Right cardiac atrium (tissue), 5 donors: ENCODE data around the gene CREB3L4. TPM values are rescaled to one million over a fixed set of nuclear protein-coding genes. Genes with fewer than 3 reads are reported as not detected.

Source experiments
- ATAC-seq, 2 donors: fragments of 200-7000 bp; cut with Tn5 transposase; one replicate each; pipeline versions ENCODE4 v1.8.0 to v1.9.1; 2020; ENCODE audit warnings: moderate library complexity in 2 of 2, mild to moderate bottlenecking in 1 of 2
- DNase-seq, 3 donors: peaks; one replicate each; pipeline ENCODE4 v3.0.0-alpha.2; 2020
- H3K27ac ChIP-seq: one replicate; pipeline ENCODE4 v1.5.1; 2013; ENCODE audit warnings: mild to moderate bottlenecking, low read length, control low read depth, moderate library complexity
- H3K27me3 ChIP-seq: one replicate; pipeline ENCODE4 v1.6.1; 2013; ENCODE audit not compliant: control insufficient read depth, insufficient read depth
- H3K4me1 ChIP-seq: one replicate; pipeline ENCODE4 v1.6.1; 2013; ENCODE audit warnings: low read length; ENCODE audit not compliant: control insufficient read depth, insufficient read depth
- H3K4me3 ChIP-seq: one replicate; pipeline ENCODE4 v1.5.1; 2013; ENCODE audit warnings: low read length, control low read depth
- H3K9me3 ChIP-seq: one replicate; pipeline ENCODE4 v1.6.1; 2013; ENCODE audit warnings: low read length; ENCODE audit not compliant: control insufficient read depth
- WGBS: extraction: QIAGEN DNeasy Blood & Tissue Kit; methylation state at CpG from one replicate; pipeline ENCODE4 v1.1.7; 2013; 5-methylcytosine and 5-hydroxymethylcytosine counted together
- intact Hi-C, 4 donors: fragments of 100-400 bp; cut with DNase I; formaldehyde crosslinking; loops; one replicate each; pipeline versions ENCODE4 v1.11.0 to v1.14.0; 2022 to 2023
- long read RNA-seq, 4 donors: library from polyadenylated mRNA; unstranded; transcript quantifications; one replicate each; pipeline ENCODE4 v2.0.0, GENCODE V29; 2020 to 2021
- polyA plus RNA-seq: library from polyadenylated mRNA; stranded (reverse); fragments of 200-250 nt; gene quantifications from one replicate; pipeline ENCODE4 v1.2.3, GENCODE V29; 2013
- total RNA-seq, 4 donors: library from RNA; stranded (reverse); fragmentation: NEBNext Ultra II Directional; extraction: Animal tissue kit (Norgen Biotek cat#: 25700); gene quantifications; one replicate each; pipeline ENCODE4 v1.2.1, GENCODE V29; 2021
- donor health status: healthy with polysubstance abuse.
- donor health status: DM: no; HTN: yes; CAD: no.
- donor health status: DM: no; HTN: no; CAD: no.
- donor health status: DM: no; HTN: yes; CAD: no; lungs with severe emphysema.
- donor health status: DM: yes; HTN: yes; CAD: no.

CREB3L4 gene
- total RNA-seq (1 to 10 TPM; 4.3 to 6.0 (median 4.8) TPM), polyA plus RNA-seq (6.0 TPM)
- long read RNA-seq, donor 1, partial matches to known transcripts = 1 of 5 reads
- long read RNA-seq, donor 1, other reads (novel, unspliced or antisense) = 3 of 5 reads
- long read RNA-seq, donor 2, partial matches to known transcripts = 1 of 6 reads
- long read RNA-seq, donor 2, other reads (novel, unspliced or antisense) = 2 of 6 reads
- long read RNA-seq, donor 3, partial matches to known transcripts = 0 of 11 reads
- long read RNA-seq, donor 3, other reads (novel, unspliced or antisense) = 6 of 11 reads
- long read RNA-seq, donor 4 = 0 reads

- peaks cover 8% of the 10 kb centered on the region for H3K4me1 ChIP-seq
- under 1% methylated on average over 60 of the region's 60 CpGs for WGBS
- no peaks in the 10 kb centered on the region for H3K27me3 ChIP-seq
- H3K4me3 ChIP-seq = peak within 1 kb of the TSS; percentile 54
- ATAC-seq = peak; percentile 90
- no peaks in the 10 kb centered on the region for H3K9me3 ChIP-seq
- peak; percentile 93 to 97 (median 95) for DNase-seq
- H3K27ac ChIP-seq = peak within 1 kb of the TSS; percentile 71
- intact Hi-C loops = no loop called here
Measured at GRCh38 chr1:153967107-153967999, at the start of gene CREB3L4. CREB3L4 (plus strand) TSS chr1:153967902; CDS start chr1:153968526, 624 bp downstream.

GRCh38 chr1:153919876-153920852, 47.5 kb upstream of the CREB3L4 start:
- 36% methylated on average over 4 of the region's 4 CpGs for WGBS
- H3K9me3 ChIP-seq = no peaks in the 10 kb centered on the region
- DNase-seq (no peak), ATAC-seq (no peak)
- H3K4me1 ChIP-seq = peaks cover 11% of the 10 kb centered on the region
- intact Hi-C loops = loop anchor here (5.0 to 10.0 kb wide), 3 partner anchors 95 to 125 kb away; no protein-coding TSS in a partner anchor
- peak overlapping the region; percentile 48 for H3K27ac ChIP-seq
- H3K4me3 ChIP-seq = no peak overlapping the region
- H3K27me3 ChIP-seq = no peaks in the 10 kb centered on the region

GRCh38 chr1:153921080-153921802, 46.5 kb upstream of the CREB3L4 start:
- no peak for DNase-seq
- H3K4me1 ChIP-seq = peaks cover 11% of the 10 kb centered on the region
- no peaks in the 10 kb centered on the region for H3K9me3 ChIP-seq
- H3K27me3 ChIP-seq = no peaks in the 10 kb centered on the region
- WGBS = 22% methylated on average over 3 of the region's 3 CpGs
- ATAC-seq = no peak
- intact Hi-C loops = loop anchor here in 3 of 4 donors (5.0 to 10.0 kb wide), 3 partner anchors 96 to 126 kb away; no protein-coding TSS in a partner anchor
- H3K4me3 ChIP-seq = peak overlapping the region; percentile 72
- H3K27ac ChIP-seq = peak overlapping the region; percentile 17

GRCh38 chr1:153921803-153922075, 46.0 kb upstream of the CREB3L4 start:
- peak in 1 of 3 donors; percentile 32 for DNase-seq
- intact Hi-C loops = loop anchor here in 3 of 4 donors (5.0 to 10.0 kb wide), 3 partner anchors 97 to 127 kb away; no protein-coding TSS in a partner anchor
- Histone ChIP-seq H3K4me3 (peak overlapping the region; percentile 72), H3K9me3 (no peaks in the 10 kb centered on the region), H3K27me3 (no peaks in the 10 kb centered on the region), H3K4me1 (peaks cover 11% of the 10 kb centered on the region), H3K27ac (peak overlapping the region; percentile 60)
- ATAC-seq = no peak
- WGBS = 2% methylated on average over 10 of the region's 10 CpGs

GRCh38 chr1:153922076-153922971, 45.4 kb upstream of the CREB3L4 start:
- Histone ChIP-seq H3K27ac (peak overlapping the region; percentile 65), H3K4me3 (peak overlapping the region; percentile 72), H3K9me3 (no peaks in the 10 kb centered on the region), H3K27me3 (no peaks in the 10 kb centered on the region), H3K4me1 (peaks cover 11% of the 10 kb centered on the region)
- DNase-seq = peak; percentile 41 to 75 (median 53)
- intact Hi-C loops = loop anchor here in 3 of 4 donors (5.0 to 10.0 kb wide), 3 partner anchors 98 to 128 kb away; no protein-coding TSS in a partner anchor
- ATAC-seq = peak; percentile 14 to 42
- WGBS = under 1% methylated on average over 78 of the region's 86 CpGs

GRCh38 chr1:153922972-153923925, 44.5 kb upstream of the CREB3L4 start, which contains the start of gene GATAD2B:
GATAD2B (minus strand) TSS chr1:153922972; CDS start chr1:153828347, 94,625 bp downstream.
- under 1% methylated on average over 53 of the region's 53 CpGs for WGBS

GRCh38 chr1:153926405-153926804, 41.3 kb upstream of the CREB3L4 start:
- intact Hi-C loops = loop anchor here in 2 of 4 donors (10.0 kb wide), 2 partner anchors 102 to 132 kb away; no protein-coding TSS in a partner anchor
- ATAC-seq (no peak), DNase-seq (no peak)
- Histone ChIP-seq H3K27ac (no peak overlapping the region), H3K9me3 (no peaks in the 10 kb centered on the region), H3K4me3 (no peak overlapping the region), H3K27me3 (no peaks in the 10 kb centered on the region), H3K4me1 (peaks cover 6% of the 10 kb centered on the region)
- 78% methylated on average over 4 of the region's 4 CpGs for WGBS

More at GRCh38 chr1:153922972-153923925, 44.5 kb upstream of the CREB3L4 start, which contains the start of gene GATAD2B:
- peak; percentile 98 for ATAC-seq
- Histone ChIP-seq H3K27ac (peak within 1 kb of the TSS; percentile 82), H3K4me3 (peak within 1 kb of the TSS; percentile 87), H3K27me3 (no peaks in the 10 kb centered on the region), H3K4me1 (peaks cover 11% of the 10 kb centered on the region), H3K9me3 (no peaks in the 10 kb centered on the region)
- peak; percentile 100 for DNase-seq
- intact Hi-C loops = loop anchor here in 3 of 4 donors (5.0 to 10.0 kb wide), 3 partner anchors 98 to 128 kb away; no protein-coding TSS in a partner anchor

- 69% methylated on average over 1 of the region's 1 CpG for WGBS
- H3K9me3 ChIP-seq = no peaks in the 10 kb centered on the region
- DNase-seq (no peak), ATAC-seq (no peak)
- no peaks in the 10 kb centered on the region for H3K27me3 ChIP-seq
- no peak overlapping the region for H3K4me3 ChIP-seq
- intact Hi-C loops = loop anchor here in 2 of 4 donors (10.0 kb wide), 2 partner anchors 103 to 133 kb away; no protein-coding TSS in a partner anchor
- no peak overlapping the region for H3K27ac ChIP-seq
- H3K4me1 ChIP-seq = peaks cover 3% of the 10 kb centered on the region
Measured at GRCh38 chr1:153928245-153928644, 39.5 kb upstream of the CREB3L4 start.
